ENCODE measurements around the gene THRB.
"Not testable (repeated sequence)": the region's sequence is repeated elsewhere in the genome, so short reads cannot be mapped to it uniquely, and the experiment has no call there.

THRB gene

GRCh38 chr3:24400015-24400414 lies 94.6 kb downstream of the THRB start:
- no peak for DNase-seq (ENCODE audit: extremely low spot score)
- TF ChIP-seq CTCF (IDR thresholded peaks at IDR 0.05; ENCODE audit: control extremely low read depth, extremely low read depth, low read depth, missing control alignments): no peak
- ChIA-PET POLR2A (no interaction called here), CTCF (interaction anchor here (1.1 to 2.0 kb wide), 3 partner anchors 12 to 22 kb away, joined by 3 to 4 read pairs (median 4); no protein-coding TSS in a partner anchor)

DNA sequence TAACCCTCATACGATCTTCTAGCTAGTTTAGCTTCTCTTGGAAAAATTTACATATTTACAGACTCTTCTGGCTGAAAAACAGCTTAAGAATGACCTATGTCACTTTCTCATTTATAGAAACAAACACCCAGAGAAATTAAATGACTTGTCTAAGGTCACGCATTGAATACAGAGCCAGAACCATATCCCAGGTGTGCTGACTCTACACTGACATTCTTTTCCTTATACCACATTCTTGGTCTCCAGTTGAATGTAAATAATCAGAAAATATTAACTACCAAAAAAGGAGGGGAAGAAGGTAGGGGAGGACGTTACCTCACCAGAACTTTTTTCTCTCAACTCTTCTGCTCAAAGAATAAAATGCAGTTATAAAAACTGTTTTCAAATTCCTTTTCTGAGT lies 95.0 kb downstream of the THRB start:
- DNase-seq (ENCODE audit: extremely low spot score): no peak
- POLR2A ChIA-PET: no interaction called here
- TF ChIP-seq CTCF (IDR thresholded peaks at IDR 0.05; ENCODE audit: control extremely low read depth, extremely low read depth, low read depth, missing control alignments): no peak
- CTCF ChIA-PET: interaction anchor here (1.1 to 1.8 kb wide), 2 partner anchors 13 to 22 kb away, joined by 3 to 4 read pairs; no protein-coding TSS in a partner anchor

- POLR2A ChIA-PET; DNase-seq (ENCODE audit: extremely low spot score): not testable (repeated sequence)
- CTCF ChIA-PET: interaction anchor here (1.1 to 1.8 kb wide), 2 partner anchors 14 to 21 kb away, joined by 3 to 4 read pairs; no protein-coding TSS in a partner anchor
Observed at GRCh38 chr3:24398712-24399111, 95.9 kb downstream of the THRB start.

DNA sequence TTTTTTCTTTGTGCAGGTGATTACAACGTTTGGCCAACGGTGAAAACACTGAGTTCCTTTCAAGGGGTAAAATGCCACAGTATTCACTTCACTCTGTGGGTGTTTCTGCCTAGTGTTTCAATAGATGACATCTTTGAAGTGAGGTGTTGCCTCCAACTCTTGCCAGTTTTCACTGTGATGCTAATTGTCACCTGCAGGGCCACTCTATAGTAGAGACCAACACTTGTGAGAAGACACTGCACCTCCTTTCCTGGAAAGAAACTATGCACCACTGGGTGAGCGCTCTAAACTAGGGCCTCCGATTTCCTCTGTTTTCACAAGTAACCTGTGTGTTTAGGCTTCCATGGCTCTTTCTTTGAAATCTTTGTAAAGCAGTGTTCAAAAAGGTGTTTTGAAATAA lies 98.3 kb downstream of the THRB start:
- DNase-seq (ENCODE audit: extremely low spot score): no peak
- TF ChIP-seq CTCF (IDR thresholded peaks at IDR 0.05; ENCODE audit: control extremely low read depth, extremely low read depth, low read depth, missing control alignments): no peak
- ChIA-PET POLR2A (no interaction called here), CTCF (no interaction called here)

DNA sequence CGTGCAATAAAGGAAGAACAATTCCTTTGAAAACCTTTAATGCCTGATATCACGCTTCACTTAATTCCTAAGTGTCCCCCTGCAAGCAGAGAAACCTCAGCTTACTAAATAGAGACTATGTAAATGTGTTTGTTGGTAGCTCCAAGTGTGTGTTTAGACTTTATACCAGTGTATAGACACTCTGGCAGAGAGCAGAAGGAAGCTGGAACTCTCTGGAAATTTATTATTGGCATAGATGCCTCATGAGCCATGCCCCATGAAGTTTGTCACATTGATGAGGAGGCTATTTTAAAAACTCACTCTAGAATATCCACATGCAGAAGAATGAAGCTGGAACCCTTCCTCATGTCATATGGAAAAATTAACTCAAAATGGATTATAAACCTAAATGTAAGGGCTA lies 99.9 kb downstream of the THRB start:
- no peak for DNase-seq (ENCODE audit: extremely low spot score)
- ChIA-PET CTCF (no interaction called here), POLR2A (no interaction called here)
- TF ChIP-seq CTCF (IDR thresholded peaks at IDR 0.05; ENCODE audit: control extremely low read depth, extremely low read depth, low read depth, missing control alignments): no peak

DNA sequence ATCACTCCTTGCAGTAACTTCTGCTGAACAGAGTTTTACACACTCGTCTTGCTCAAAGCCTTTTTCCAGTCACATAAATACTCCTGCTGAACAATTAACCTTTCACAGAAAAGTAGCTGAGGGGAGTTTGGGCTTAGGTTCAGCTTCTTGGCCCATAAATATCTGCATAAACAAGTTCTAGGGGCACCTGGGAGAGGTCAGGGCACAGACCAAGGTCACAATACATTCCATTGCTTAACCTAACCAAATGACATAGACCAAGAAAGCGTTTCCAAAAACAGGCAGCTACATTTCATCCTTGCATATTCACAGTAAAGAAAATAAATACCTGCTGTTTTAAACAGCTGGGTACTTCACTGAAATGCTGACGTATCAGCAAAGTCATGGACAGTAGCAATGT lies 101.3 kb downstream of the THRB start:
- ChIA-PET CTCF (no interaction called here), POLR2A (no interaction called here)
- TF ChIP-seq CTCF (IDR thresholded peaks at IDR 0.05; ENCODE audit: control extremely low read depth, extremely low read depth, low read depth, missing control alignments): no peak
- DNase-seq (ENCODE audit: extremely low spot score): no peak

GRCh38 chr3:24390169-24391130 lies 104.2 kb downstream of the THRB start:
- DNase-seq (ENCODE audit: extremely low spot score): no peak
- TF ChIP-seq CTCF (IDR thresholded peaks at IDR 0.05; ENCODE audit: control extremely low read depth, extremely low read depth, low read depth, missing control alignments): no peak
- ChIA-PET POLR2A (no interaction called here), CTCF (interaction anchor here (0.8 to 1.3 kb wide), 2 partner anchors 16 to 28 kb away, joined by 3 read pairs; no protein-coding TSS in a partner anchor)
